HUES64 (cell line): Measurements from ENCODE around the gene JPH4.

Source experiments
- H3K27ac ChIP-seq: 2 replicates; pipeline ENCODE4 v1.7.0; 2013; ENCODE audit warnings: low read depth, low read length, inconsistent platforms
- H3K27me3 ChIP-seq: 2 replicates; pipeline ENCODE4 v1.6.1; 2013; ENCODE audit warnings: mild to moderate bottlenecking, low read length; ENCODE audit not compliant: insufficient read depth
- H3K36me3 ChIP-seq: 2 replicates; pipeline ENCODE4 v1.6.1; 2013; ENCODE audit warnings: mild to moderate bottlenecking, low read length; ENCODE audit not compliant: insufficient read depth
- H3K4me1 ChIP-seq: 2 replicates; pipeline ENCODE4 v1.6.1; 2013; ENCODE audit warnings: mild to moderate bottlenecking, low read length, moderate library complexity; ENCODE audit not compliant: insufficient read depth
- H3K4me3 ChIP-seq: 2 replicates; pipeline ENCODE4 v1.5.1; 2013; ENCODE audit warnings: mild to moderate bottlenecking, low read length, moderate library complexity
- H3K9ac ChIP-seq: 2 replicates; pipeline ENCODE4 v1.6.1; 2013; ENCODE audit warnings: mild to moderate bottlenecking, low read depth, low read length
- H3K9me3 ChIP-seq: 2 replicates; pipeline ENCODE4 v1.6.1; 2013; ENCODE audit warnings: low read depth, low read length; ENCODE audit not compliant: insufficient read depth
- WGBS: fragments of 150-250, 120-280 bp; methylation state at CpG from one replicate; pipeline ENCODE4 v1.1.7; 2013; ENCODE audit warnings: missing lambda C conversion rate; 5-methylcytosine and 5-hydroxymethylcytosine counted together

Gene JPH4

DNA sequence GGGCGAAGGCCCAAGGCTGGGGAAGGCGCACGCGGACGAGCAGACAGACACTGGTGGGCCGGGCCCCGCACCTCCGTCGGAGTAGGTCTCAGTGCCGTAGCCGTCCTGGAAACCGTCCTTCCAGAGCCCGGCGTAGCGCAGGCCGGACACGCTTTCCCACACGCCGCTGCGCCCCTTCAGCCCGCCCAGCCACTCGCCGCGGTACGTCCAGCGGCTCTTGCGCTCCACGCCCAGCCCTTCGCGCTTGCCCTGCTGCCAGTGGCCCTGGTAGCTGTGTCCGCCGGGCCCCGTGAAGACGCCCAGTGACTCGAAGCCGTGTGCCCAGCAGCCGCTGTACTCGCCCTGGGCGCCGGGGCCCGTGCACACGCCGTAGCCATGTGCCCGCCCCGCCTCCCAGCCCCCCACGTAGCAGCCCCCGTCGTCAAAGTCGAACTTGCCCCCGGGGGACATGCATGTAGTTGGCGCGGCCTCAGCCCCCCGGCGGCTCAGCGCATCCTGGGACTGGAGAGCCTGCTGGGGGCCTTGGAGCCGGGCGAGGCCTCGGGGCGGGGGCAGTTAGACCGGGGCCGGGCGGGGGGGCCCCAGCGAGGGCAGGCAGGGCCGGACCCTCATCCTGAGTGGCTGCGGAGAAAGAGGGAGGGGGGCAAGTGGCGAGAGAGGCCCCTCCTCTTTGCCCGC lies 1.4 kb downstream of the JPH4 start:
- no peak overlapping the region for H3K27ac ChIP-seq
- H3K9me3 ChIP-seq: no peaks in the 10 kb centered on the region
- WGBS: 3% methylated on average over 67 of the region's 67 CpGs
- peak overlapping the region; percentile 60 for H3K4me3 ChIP-seq
- H3K27me3 ChIP-seq: peaks cover 51% of the 10 kb centered on the region
- peak overlapping the region; percentile 14; the same call in 1 of the 2 replicates for H3K9ac ChIP-seq
- no peaks in the 10 kb centered on the region for H3K36me3 ChIP-seq
- H3K4me1 ChIP-seq: peaks cover 8% of the 10 kb centered on the region; the same call in 1 of the 2 replicates

- H3K4me1 ChIP-seq: peaks cover 17% of the 10 kb centered on the region
- no peak overlapping the region for H3K9ac ChIP-seq
- no peak overlapping the region for H3K4me3 ChIP-seq
- H3K9me3 ChIP-seq: no peaks in the 10 kb centered on the region
- 89% methylated on average over 5 of the region's 5 CpGs for WGBS
- H3K36me3 ChIP-seq: no peaks in the 10 kb centered on the region
- peaks cover 39% of the 10 kb centered on the region for H3K27me3 ChIP-seq
- no peak overlapping the region for H3K27ac ChIP-seq
Observed at GRCh38 chr14:23573384-23574015, 5.1 kb downstream of the JPH4 start.

GRCh38 chr14:23572836-23573235 lies 5.8 kb downstream of the JPH4 start:
- Histone ChIP-seq H3K4me3 (no peak overlapping the region), H3K27ac (no peak overlapping the region), H3K27me3 (peaks cover 32% of the 10 kb centered on the region), H3K9me3 (no peaks in the 10 kb centered on the region), H3K9ac (no peak overlapping the region), H3K36me3 (no peaks in the 10 kb centered on the region), H3K4me1 (peaks cover 23% of the 10 kb centered on the region)
- WGBS: 78% methylated on average over 4 of the region's 4 CpGs

DNA sequence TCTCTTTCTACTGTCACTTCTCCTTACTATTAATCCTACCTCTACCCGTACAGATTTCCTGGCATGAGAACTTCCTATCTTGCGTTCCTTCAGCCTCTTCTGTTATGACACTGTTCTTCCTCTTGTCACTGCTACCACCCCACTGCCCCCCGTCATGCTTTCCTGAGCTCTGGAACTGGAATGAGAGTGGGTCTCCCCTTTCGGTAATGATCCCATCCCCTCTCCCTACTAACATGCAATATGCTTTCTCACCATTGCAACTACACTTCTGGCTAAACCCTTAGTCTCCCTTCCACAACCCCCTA lies 6.1 kb downstream of the JPH4 start:
- WGBS: 77% methylated on average over 4 of the region's 4 CpGs
- peaks cover 25% of the 10 kb centered on the region for H3K4me1 ChIP-seq
- H3K27ac ChIP-seq: no peak overlapping the region
- no peak overlapping the region for H3K9ac ChIP-seq
- H3K4me3 ChIP-seq: no peak overlapping the region
- H3K9me3 ChIP-seq: no peaks in the 10 kb centered on the region
- H3K36me3 ChIP-seq: no peaks in the 10 kb centered on the region
- peaks cover 29% of the 10 kb centered on the region for H3K27me3 ChIP-seq

DNA sequence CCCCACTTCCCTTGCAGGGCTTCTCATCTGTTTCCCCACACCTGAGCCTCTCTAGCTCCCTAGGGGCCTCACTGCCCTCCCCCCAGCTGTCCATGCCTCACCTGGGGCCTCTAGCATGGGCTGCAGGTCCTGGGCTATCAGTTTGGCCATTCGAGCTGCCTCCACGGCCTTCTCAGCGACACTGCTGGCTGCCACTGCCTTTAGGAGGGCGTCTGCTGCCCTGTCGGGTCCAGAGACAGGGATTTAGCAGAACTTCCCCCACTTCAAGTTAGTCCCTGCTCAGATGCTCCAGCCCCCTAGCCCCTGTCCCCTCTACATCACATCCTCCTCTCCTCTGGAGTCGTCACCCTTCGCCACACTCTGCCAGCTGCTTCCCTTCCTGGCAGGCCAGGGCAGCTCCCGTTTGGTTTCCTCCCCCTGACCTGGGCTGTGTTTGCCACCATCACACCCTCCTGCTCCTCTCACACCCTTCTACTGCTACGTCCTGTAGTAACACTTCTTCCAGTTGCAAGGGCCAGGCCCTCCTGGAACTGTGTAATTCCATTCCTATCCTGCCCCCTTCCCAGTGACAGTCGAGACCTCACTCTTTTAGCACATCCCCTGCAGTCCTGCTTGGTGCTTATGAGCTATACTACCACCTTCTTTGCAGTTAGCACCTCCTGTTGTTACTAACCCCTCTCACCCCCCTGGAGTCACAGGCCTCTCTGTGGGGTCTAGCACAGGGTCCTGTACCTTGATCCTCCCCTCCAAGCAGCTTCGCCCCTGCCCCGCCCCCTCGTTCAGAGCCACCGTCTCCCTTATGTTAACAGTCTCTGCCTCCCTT lies 6.7 kb downstream of the JPH4 start:
- Histone ChIP-seq H3K9me3 (no peaks in the 10 kb centered on the region), H3K4me1 (peaks cover 25% of the 10 kb centered on the region), H3K27me3 (peaks cover 23% of the 10 kb centered on the region), H3K9ac (no peak overlapping the region), H3K4me3 (no peak overlapping the region), H3K36me3 (no peaks in the 10 kb centered on the region), H3K27ac (no peak overlapping the region)
- 83% methylated on average over 14 of the region's 14 CpGs for WGBS

DNA sequence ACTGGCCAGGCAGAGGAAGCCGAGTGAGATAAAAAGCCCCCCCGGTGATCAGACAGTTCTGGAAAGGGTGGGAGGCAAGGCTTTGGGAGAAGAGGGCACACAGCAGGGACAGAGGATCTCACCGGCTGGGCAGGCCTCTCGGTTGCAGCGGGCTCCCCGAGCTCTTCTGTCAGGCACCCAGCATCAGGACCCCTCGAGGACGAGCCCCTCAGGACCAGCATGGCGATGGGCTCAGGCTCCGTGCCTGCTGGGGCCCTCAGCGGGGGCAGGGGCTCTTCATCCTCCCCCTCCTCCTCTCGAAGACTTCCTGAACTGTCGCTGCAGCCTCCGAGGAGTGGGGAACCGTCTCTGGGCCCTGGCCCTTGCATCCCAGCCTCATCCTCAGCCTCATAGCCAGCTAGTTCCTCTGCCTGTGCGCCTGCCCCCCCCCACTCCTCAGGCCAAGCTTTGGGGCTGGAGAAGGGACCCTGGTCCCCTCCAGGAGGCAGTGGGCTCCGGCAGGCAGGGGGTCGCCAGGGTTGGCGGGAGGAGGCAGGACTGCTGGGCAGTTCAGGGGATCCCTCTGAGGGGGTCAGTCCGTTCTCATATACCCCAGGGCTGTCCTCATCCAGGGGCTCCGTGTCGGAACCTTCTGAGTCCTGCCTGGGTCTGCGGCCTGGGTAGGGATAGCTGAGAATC lies 7.6 kb downstream of the JPH4 start:
- Histone ChIP-seq H3K4me1 (peaks cover 29% of the 10 kb centered on the region), H3K27me3 (peaks cover 13% of the 10 kb centered on the region), H3K4me3 (no peak overlapping the region), H3K27ac (no peak overlapping the region), H3K36me3 (peaks cover 1% of the 10 kb centered on the region; the same call in 1 of the 2 replicates), H3K9ac (no peak overlapping the region), H3K9me3 (no peaks in the 10 kb centered on the region)
- WGBS: 91% methylated on average over 23 of the region's 23 CpGs

- Histone ChIP-seq H3K9ac (no peak overlapping the region), H3K4me3 (no peak overlapping the region), H3K4me1 (peaks cover 29% of the 10 kb centered on the region), H3K27me3 (no peaks in the 10 kb centered on the region), H3K27ac (peak overlapping the region; percentile 35; the same call in 1 of the 2 replicates), H3K9me3 (no peaks in the 10 kb centered on the region), H3K36me3 (peaks cover 15% of the 10 kb centered on the region)
- WGBS: 68% methylated on average over 6 of the region's 7 CpGs
Observed at GRCh38 chr14:23569443-23570151, 9.0 kb downstream of the JPH4 start.

GRCh38 chr14:23568600-23569331 lies 9.8 kb downstream of the JPH4 start:
- Histone ChIP-seq H3K4me1 (peaks cover 29% of the 10 kb centered on the region), H3K27ac (no peak overlapping the region), H3K27me3 (no peaks in the 10 kb centered on the region), H3K9ac (no peak overlapping the region), H3K9me3 (no peaks in the 10 kb centered on the region), H3K4me3 (no peak overlapping the region), H3K36me3 (peaks cover 23% of the 10 kb centered on the region)
- WGBS: 35% methylated on average over 3 of the region's 6 CpGs

DNA sequence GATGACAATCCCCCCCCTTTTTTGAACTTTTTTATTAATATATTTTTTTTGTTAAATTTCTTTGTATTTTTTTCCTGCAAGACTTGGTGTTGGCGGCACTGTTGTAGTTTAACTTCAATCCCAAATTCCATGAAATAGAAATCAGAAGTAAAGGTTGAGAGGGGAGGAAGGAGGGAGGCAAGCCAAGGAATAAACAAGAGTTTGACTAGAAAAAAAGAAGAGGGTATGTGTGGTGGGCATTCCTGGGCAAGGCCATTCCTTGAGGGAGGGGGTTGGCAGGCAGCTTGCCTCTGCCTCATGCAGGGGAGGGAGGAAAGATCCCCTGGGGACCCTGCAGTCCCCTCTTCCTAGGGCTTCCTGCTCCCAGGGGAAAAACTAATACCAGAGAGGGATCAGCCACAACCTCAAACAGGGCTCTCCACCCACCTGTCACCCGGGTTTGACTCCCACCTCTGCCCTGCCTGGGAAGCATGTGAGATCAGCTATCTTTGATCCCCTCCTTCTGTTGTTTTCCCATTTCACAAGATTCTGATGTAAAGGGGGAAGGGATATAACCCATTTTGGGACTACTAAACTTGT lies 10.5 kb downstream of the JPH4 start:
- Histone ChIP-seq H3K9ac (no peak overlapping the region), H3K4me3 (peak overlapping the region; percentile 84), H3K27ac (no peak overlapping the region), H3K36me3 (peaks cover 28% of the 10 kb centered on the region), H3K27me3 (no peaks in the 10 kb centered on the region), H3K9me3 (no peaks in the 10 kb centered on the region), H3K4me1 (peaks cover 28% of the 10 kb centered on the region)
- 71% methylated on average over 1 of the region's 2 CpGs for WGBS
